ENCODE results near the gene FMR1. TPM values are rescaled to one million over a fixed set of nuclear protein-coding genes. Genes with fewer than 3 reads are reported as not detected.

The FMR1 gene
- total RNA-seq, 1 experiment from 2014 or later, result 44.6 TPM

- Histone ChIP-seq H3K23ac (ENCODE audit: insufficient read length, low read depth, low read length) (no peak overlapping the region), H3K56ac (ENCODE audit: insufficient read length, low read depth, low read length) (no peak overlapping the region), H3T11ph (ENCODE audit: low read length) (no peak overlapping the region), H3K23me2 (ENCODE audit: insufficient read length, low read depth, low read length, poor library complexity, severe bottlenecking) (no peaks in the 10 kb centered on the region), H3K4ac (ENCODE audit: low read depth, low read length) (no peak overlapping the region), H4K91ac (ENCODE audit: insufficient read length, low read depth, low read length) (no peak overlapping the region), H3K27ac (ENCODE audit: insufficient read length, low read depth, low read length) (no peak overlapping the region), H3K14ac (ENCODE audit: insufficient read depth, low read length) (no peak overlapping the region), H2BK20ac (ENCODE audit: low read depth, low read length, poor library complexity, severe bottlenecking) (no peak overlapping the region), H2BK12ac (ENCODE audit: insufficient read length, low read depth, low read length) (no peak overlapping the region), H2BK15ac (ENCODE audit: low read depth, low read length) (no peak overlapping the region), H4K8ac (replicated peaks; ENCODE audit: insufficient read length, low read depth, low read length) (no peak overlapping the region), H3K4me2 (ENCODE audit: insufficient read depth, insufficient read length, low read length) (no peak overlapping the region), H3K4me1 (ENCODE audit: insufficient read depth, low read length) (no peaks in the 10 kb centered on the region), H3K18ac (ENCODE audit: insufficient read length, low read depth, low read length) (no peak overlapping the region), H2BK5ac (ENCODE audit: insufficient read length, low read length) (no peak overlapping the region), H4K5ac (ENCODE audit: insufficient read length, low read depth, low read length) (no peak overlapping the region), H3K27me3 (ENCODE audit: insufficient read depth, low read length) (no peaks in the 10 kb centered on the region), H2AK5ac (ENCODE audit: insufficient read length, low read length) (no peak overlapping the region), H3K9ac (ENCODE audit: extremely low read depth, insufficient read length, low read length) (no peak overlapping the region), H3K79me2 (ENCODE audit: insufficient read depth, low read length) (no peaks in the 10 kb centered on the region), H3K79me1 (ENCODE audit: insufficient read depth, low read depth, low read length, poor library complexity, severe bottlenecking) (no peaks in the 10 kb centered on the region), H2BK120ac (ENCODE audit: low read depth, low read length, poor library complexity, severe bottlenecking) (no peak overlapping the region), H3K9me3 (ENCODE audit: control insufficient read depth, low read depth, low read length) (peaks cover 23% of the 10 kb centered on the region), H2AFZ (ENCODE audit: low read length) (no peak overlapping the region), H4K20me1 (ENCODE audit: control insufficient read depth, insufficient read depth, insufficient read length) (no peaks in the 10 kb centered on the region)
- no peaks in the 10 kb centered on the region for H3K4me1 Mint-ChIP-seq
- H3K36me3 Mint-ChIP-seq (ENCODE audit: insufficient read depth in 1 of 3, low read depth in 3 of 3), result peaks cover 0 to 14% (median 8%) of the 10 kb centered on the region in 3 experiments; a peak in 6 of 7 replicates
- whole genome bisulfite sequencing (ENCODE audit: extremely low coverage, insufficient read length, low lambda C conversion rate), result no CpG with 5 or more reads among the region's 2 CpGs
- peaks cover 53 to 69% of the 10 kb centered on the region in 2 experiments for H3K9me3 Mint-ChIP-seq
- TF ChIP-seq, protein P1, sequence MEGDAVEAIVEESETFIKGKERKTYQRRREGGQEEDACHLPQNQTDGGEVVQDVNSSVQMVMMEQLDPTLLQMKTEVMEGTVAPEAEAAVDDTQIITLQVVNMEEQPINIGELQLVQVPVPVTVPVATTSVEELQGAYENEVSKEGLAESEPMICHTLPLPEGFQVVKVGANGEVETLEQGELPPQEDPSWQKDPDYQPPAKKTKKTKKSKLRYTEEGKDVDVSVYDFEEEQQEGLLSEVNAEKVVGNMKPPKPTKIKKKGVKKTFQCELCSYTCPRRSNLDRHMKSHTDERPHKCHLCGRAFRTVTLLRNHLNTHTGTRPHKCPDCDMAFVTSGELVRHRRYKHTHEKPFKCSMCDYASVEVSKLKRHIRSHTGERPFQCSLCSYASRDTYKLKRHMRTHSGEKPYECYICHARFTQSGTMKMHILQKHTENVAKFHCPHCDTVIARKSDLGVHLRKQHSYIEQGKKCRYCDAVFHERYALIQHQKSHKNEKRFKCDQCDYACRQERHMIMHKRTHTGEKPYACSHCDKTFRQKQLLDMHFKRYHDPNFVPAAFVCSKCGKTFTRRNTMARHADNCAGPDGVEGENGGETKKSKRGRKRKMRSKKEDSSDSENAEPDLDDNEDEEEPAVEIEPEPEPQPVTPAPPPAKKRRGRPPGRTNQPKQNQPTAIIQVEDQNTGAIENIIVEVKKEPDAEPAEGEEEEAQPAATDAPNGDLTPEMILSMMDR (conservative IDR thresholded peaks at IDR 0.05), result no peak
- H3K27me3 Mint-ChIP-seq (ENCODE audit: low read depth), result no peaks in the 10 kb centered on the region; the same call in 1 of the 2 replicates
- DNase-seq, result no peak
- H3K27ac Mint-ChIP-seq, result no peak overlapping the region
- H3K4me3 Mint-ChIP-seq, result no peak overlapping the region
Measured at GRCh38 chrX:147953976-147954375, 42.3 kb downstream of the FMR1 start.
